Motor neuron (in vitro differentiated cells): Measurements from ENCODE around the gene RAD51AP1. TPM values are rescaled to one million over a fixed set of nuclear protein-coding genes. Genes with fewer than 3 reads are reported as not detected.

Source experiments
- ATAC-seq, 8 experiments: fragments of 200-7000 bp; cut with Tn5 transposase; replicated peaks in 6 of 8; 2 replicates each; pipeline ENCODE4 v1.8.0; 2021; ENCODE audit warnings: mild to moderate bottlenecking in 8 of 8, moderate library complexity in 8 of 8
- H3K27ac ChIP-seq, 2 donors: fragments of 250-450 bp; sonication (Bioruptor Pico); 2 replicates each; pipeline ENCODE4 v1.9.0; 2021; ENCODE audit warnings: antibody characterized with exemption in 2 of 2, mild to moderate bottlenecking in 2 of 2, moderate library complexity in 1 of 2
- H3K4me1 ChIP-seq, 2 donors: fragments of 250-450 bp; sonication (Bioruptor Pico); replicated peaks in 1 of 2; 2 replicates each; pipeline ENCODE4 v1.6.1; 2021; ENCODE audit warnings: antibody characterized with exemption in 2 of 2, mild to moderate bottlenecking in 2 of 2, moderate library complexity in 1 of 2
- H3K4me3 ChIP-seq, 5 donors: fragments of 250-450 bp; sonication (Bioruptor Pico); 2 replicates each; pipeline ENCODE4 v1.9.0; 2021; ENCODE audit warnings: antibody characterized with exemption in 5 of 5, mild to moderate bottlenecking in 5 of 5, moderate library complexity in 4 of 5
- WGBS, 10 experiments: fragments of 450-650 bp; shearing (Covaris generic); methylation state at CpG; one replicate each; pipeline ENCODE4 v1.0.0; 2022; 5-methylcytosine and 5-hydroxymethylcytosine counted together
- in situ Hi-C, 9 experiments: fragments of 400-800 bp; cut with MboI; loops; one replicate each; pipeline ENCODE4 v1.15.0; 2021; ENCODE audit warnings: low sequenced_read_pairs in 9 of 9, low pct_unique_long_range_greater_than_20kb in 2 of 9; ENCODE audit not compliant: unreplicated experiment in 9 of 9
- total RNA-seq, 8 experiments: library from RNA; unstranded; fragments of 300-600 nt; gene quantifications; 2 replicates each; pipeline versions ENCODE4 v1.2.3 to v1.2.4, GENCODE V29; 2022

RAD51AP1 gene
- total RNA-seq, 8 experiments from 2014 or later, result 0.25 to 32.1 (median 5.5) TPM

DNA sequence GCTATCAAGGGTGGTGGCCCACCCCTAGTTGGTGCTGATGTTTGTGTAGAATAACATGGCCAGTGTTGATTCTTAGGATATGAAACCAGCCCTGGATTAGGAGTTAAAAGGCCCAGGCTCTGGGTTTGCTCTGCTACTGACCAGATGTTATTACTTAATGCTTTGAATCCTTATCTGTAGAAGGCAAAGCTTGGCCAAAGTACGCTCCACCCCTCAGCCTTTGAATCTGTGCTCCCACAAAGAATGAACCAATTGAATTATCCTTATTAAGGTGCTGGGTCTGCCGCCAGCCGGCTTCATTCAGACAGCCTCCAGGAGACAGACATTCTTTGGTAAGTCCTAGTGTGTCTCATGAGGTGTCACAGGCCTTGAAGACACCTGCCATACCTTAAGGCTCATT lies 68.4 kb downstream of the RAD51AP1 start:
- H3K27ac ChIP-seq, result no peak overlapping the region
- in situ Hi-C loops, result no loop called here

DNA sequence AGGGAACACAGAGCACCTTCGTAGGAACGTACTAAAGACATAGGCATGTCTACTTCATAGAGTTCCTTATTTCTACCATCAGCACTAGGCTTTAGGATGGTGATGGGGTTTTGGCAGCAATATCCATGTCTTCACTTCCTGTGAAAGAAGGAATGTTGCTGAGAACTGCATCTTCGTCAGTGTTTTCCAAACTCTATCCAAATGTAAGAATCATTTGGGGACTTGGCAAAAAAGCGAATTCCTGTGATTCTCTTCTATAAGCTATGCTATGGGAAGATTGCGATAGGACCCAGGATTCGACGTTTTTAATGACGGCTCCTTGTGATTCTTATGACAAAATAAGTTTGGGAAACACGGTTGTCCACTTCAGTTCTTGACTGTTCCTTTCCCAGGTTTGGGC lies 70.4 kb downstream of the RAD51AP1 start:
- Histone ChIP-seq H3K4me3 (no peak overlapping the region), H3K4me1 (peaks cover 3 to 13% of the 10 kb centered on the region in 2 donors), H3K27ac (no peak overlapping the region)
- in situ Hi-C loops, result no loop called here
- WGBS, 10 experiments, result 88 to 100% (median 93%) methylated on average over 1 to 7 of the region's 9 CpGs; no CpG with 5 or more reads in 3 of the 10 experiments
- no peak for ATAC-seq

More for the DNA sequence above, 68.4 kb downstream of the RAD51AP1 start:
- ATAC-seq, result no peak
- no peak overlapping the region for H3K4me3 ChIP-seq
- peaks cover 3 to 19% of the 10 kb centered on the region in 2 donors for H3K4me1 ChIP-seq
- WGBS, 10 experiments, result 76 to 100% (median 84%) methylated on average over 1 to 3 of the region's 3 CpGs; no CpG with 5 or more reads in 6 of the 10 experiments

Other genes with a start within 250 kb of the RAD51AP1 start
- 10 to 100 TPM in 5 of 8 experiments, 1 to 10 TPM in 3; 5.1 to 39.4 (median 12.0) TPM for gene TIGAR, start 217.7 kb upstream of the RAD51AP1 start, total RNA-seq
- 10 to 100 TPM in 1 of 8 experiments, 1 to 10 TPM in 2, under 1 TPM in 5; 0.05 to 19.5 (median 0.34) TPM for gene FGF23, start 159.2 kb upstream of the RAD51AP1 start, total RNA-seq
- not detected for gene FGF6, start 93.1 kb upstream of the RAD51AP1 start, total RNA-seq
- 100 to 1,000 TPM in 1 of 8 experiments, 10 to 100 TPM in 7; 37.1 to 100 (median 55.8) TPM for gene DYRK4, start 23.3 kb downstream of the RAD51AP1 start, total RNA-seq
- 1 to 10 TPM; 2.3 to 8.1 (median 4.7) TPM for gene AKAP3, start 110.2 kb downstream of the RAD51AP1 start, total RNA-seq
- gene NDUFA9, start 110.2 kb downstream of the RAD51AP1 start, total RNA-seq, result 100 to 1,000 TPM in 1 of 8 experiments, 10 to 100 TPM in 7; 25.3 to 107 (median 51.3) TPM
- gene GALNT8, start 181.5 kb downstream of the RAD51AP1 start, total RNA-seq, result 10 to 100 TPM in 4 of 8 experiments, 1 to 10 TPM in 1, under 1 TPM in 3; 0.09 to 18.9 (median 10.4) TPM